ENCODE results near the gene ADAMTS6. TPM values are rescaled to one million over a fixed set of nuclear protein-coding genes. Genes with fewer than 3 reads are reported as not detected.

The ADAMTS6 gene
- total RNA-seq, 4 donors from 2014 or later = 2.9 to 16.5 (median 7.3) TPM

GRCh38 chr5:65213921-65214525 is 267.7 kb downstream of the ADAMTS6 start:
- TF ChIP-seq EP300 (IDR thresholded peaks at IDR 0.05) = no peak
- peak in 4 of 5 experiments; percentile 6 to 24 (median 11) for TF ChIP-seq CTCF (IDR thresholded peaks at IDR 0.05)

GRCh38 chr5:65209341-65209740 is 272.4 kb downstream of the ADAMTS6 start:
- TF ChIP-seq EP300 (IDR thresholded peaks at IDR 0.05) = no peak
- Histone ChIP-seq H3K4me3 (no peak overlapping the region), H3K9me3 (no peaks in the 10 kb centered on the region)

More at GRCh38 chr5:65213921-65214525, 267.7 kb downstream of the ADAMTS6 start:
- Histone ChIP-seq H3K9me3 (no peaks in the 10 kb centered on the region), H3K27me3 (no peaks in the 10 kb centered on the region), H3K4me1 (no peaks in the 10 kb centered on the region), H3K27ac (no peak overlapping the region), H3K4me3 (no peak overlapping the region), H3K36me3 (no peaks in the 10 kb centered on the region)
- WGBS, 2 donors = 89 to 92% methylated on average over 6 of the region's 6 CpGs
- DNase-seq (ENCODE audit: low spot score in 2 of 2) = peak in 1 of 2 donors; percentile 7

GRCh38 chr5:65204966-65205365 is 276.8 kb downstream of the ADAMTS6 start:
- Histone ChIP-seq H3K9me3 (no peaks in the 10 kb centered on the region), H3K4me3 (no peak overlapping the region), H3K27ac (no peak overlapping the region), H3K4me1 (no peaks in the 10 kb centered on the region), H3K36me3 (no peaks in the 10 kb centered on the region), H3K27me3 (no peaks in the 10 kb centered on the region)
- no peak for DNase-seq (ENCODE audit: low spot score in 2 of 2)
- no peak for TF ChIP-seq EP300 (IDR thresholded peaks at IDR 0.05)
- TF ChIP-seq POLR2A (IDR thresholded peaks at IDR 0.05) = no peak
- TF ChIP-seq CTCF (IDR thresholded peaks at IDR 0.05) = no peak
- WGBS, 2 donors = 43 to 45% methylated on average over 3 of the region's 3 CpGs

More at GRCh38 chr5:65209341-65209740, 272.4 kb downstream of the ADAMTS6 start:
- no peaks in the 10 kb centered on the region for H3K36me3 ChIP-seq
- H3K4me1 ChIP-seq = no peaks in the 10 kb centered on the region
- DNase-seq (ENCODE audit: low spot score in 2 of 2) = no peak
- H3K27me3 ChIP-seq = no peaks in the 10 kb centered on the region
- no peak overlapping the region for H3K27ac ChIP-seq

- H3K36me3 ChIP-seq = no peaks in the 10 kb centered on the region
- H3K4me1 ChIP-seq = no peaks in the 10 kb centered on the region
- no peak for DNase-seq (ENCODE audit: low spot score in 2 of 2)
- no peaks in the 10 kb centered on the region for H3K27me3 ChIP-seq
- H3K27ac ChIP-seq = no peak overlapping the region
- H3K9me3 ChIP-seq = no peaks in the 10 kb centered on the region
- 35 to 57% methylated on average over 1 of the region's 1 CpG for WGBS, 2 donors
- H3K4me3 ChIP-seq = no peak overlapping the region
- TF ChIP-seq CTCF (IDR thresholded peaks at IDR 0.05) = no peak
- TF ChIP-seq POLR2A (IDR thresholded peaks at IDR 0.05) = no peak
- no peak for TF ChIP-seq EP300 (IDR thresholded peaks at IDR 0.05)
Measured at GRCh38 chr5:65203746-65204145, 278.0 kb downstream of the ADAMTS6 start.

GRCh38 chr5:65199993-65200675 is 281.6 kb downstream of the ADAMTS6 start:
- no peak for TF ChIP-seq CTCF (IDR thresholded peaks at IDR 0.05)
- TF ChIP-seq EP300 (IDR thresholded peaks at IDR 0.05) = no peak
- TF ChIP-seq POLR2A (IDR thresholded peaks at IDR 0.05) = no peak
- WGBS, 2 donors = 39 to 56% methylated on average over 3 of the region's 3 CpGs

More at GRCh38 chr5:65199993-65200675, 281.6 kb downstream of the ADAMTS6 start:
- no peaks in the 10 kb centered on the region for H3K9me3 ChIP-seq
- no peaks in the 10 kb centered on the region for H3K4me1 ChIP-seq
- H3K27ac ChIP-seq = no peak overlapping the region
- DNase-seq (ENCODE audit: low spot score in 2 of 2) = no peak
- no peaks in the 10 kb centered on the region for H3K36me3 ChIP-seq
- H3K27me3 ChIP-seq = no peaks in the 10 kb centered on the region
- no peak overlapping the region for H3K4me3 ChIP-seq

Measured in tibial nerve (tissue), 4 donors.